H1 (cell line): ENCODE results near the gene POLR3GL. TPM values are rescaled to one million over a fixed set of nuclear protein-coding genes. Genes with fewer than 3 reads are reported as not detected.
"Not testable (repeated sequence)": the region's sequence is repeated elsewhere in the genome, so short reads cannot be mapped to it uniquely, and the experiment has no call there.

ENCODE experiments used
- CTCF ChIA-PET: fragments of 300-600 bp; sonication (Branson Sonifier 250); formaldehyde crosslinking; loops from one replicate; lab custom pipeline; 2021; ENCODE audit not compliant: partially characterized antibody; lab: Charles Lee
- POLR2A ChIA-PET: fragments of 300-600 bp; sonication (Branson Sonifier 250); formaldehyde crosslinking; loops from one replicate; lab custom pipeline; 2021; ENCODE audit warnings: inconsistent platforms; ENCODE audit not compliant: partially characterized antibody; lab: Charles Lee
- DNase-seq, 2 experiments: peaks; one replicate each; pipeline versions ENCODE4 v3.0.0 to v3.0.0-alpha.2; 2010 to 2022; ENCODE audit warnings: low spot score in 2 of 2, low read depth in 1 of 2, mixed read lengths in 1 of 2
- FAIRE-seq: peaks from 2 replicates; lab custom pipeline; 2011; peaks lifted over from hg19 to GRCh38; lab: Jason Lieb, UNC
- H2AFZ ChIP-seq: 2 replicates; pipeline ENCODE4 v1.8.1; 2012; ENCODE audit warnings: low read length, inconsistent platforms
- H2AK5ac ChIP-seq: 2 replicates; pipeline ENCODE4 v1.6.1; 2013; ENCODE audit warnings: low read depth, low read length
- H2BK120ac ChIP-seq: replicated peaks from 2 replicates; pipeline ENCODE3; 2013; ENCODE audit warnings: low read depth, low read length, inconsistent platforms
- H2BK12ac ChIP-seq: 2 replicates; pipeline ENCODE4 v1.6.1; 2013; ENCODE audit warnings: low read depth, low read length
- H2BK15ac ChIP-seq: 2 replicates; pipeline ENCODE4 v1.6.1; 2013; ENCODE audit warnings: low read length
- H2BK20ac ChIP-seq: 2 replicates; pipeline ENCODE4 v1.6.1; 2013; ENCODE audit warnings: low read length
- H2BK5ac ChIP-seq: 2 replicates; pipeline ENCODE4 v1.6.1; 2013; ENCODE audit warnings: low read depth, low read length
- H3K14ac ChIP-seq: 2 replicates; pipeline ENCODE4 v1.6.1; 2013; ENCODE audit warnings: inconsistent platforms; ENCODE audit not compliant: insufficient read length
- H3K18ac ChIP-seq: 2 replicates; pipeline ENCODE4 v1.6.1; 2013; ENCODE audit warnings: low read length; ENCODE audit errors: extremely low read depth
- H3K23ac ChIP-seq: 2 replicates; pipeline ENCODE4 v1.6.1; 2013; ENCODE audit warnings: inconsistent platforms; ENCODE audit not compliant: insufficient read length
- H3K23me2 ChIP-seq: 2 replicates; pipeline ENCODE4 v1.6.1; 2013; ENCODE audit warnings: low read depth, low read length
- H3K27ac ChIP-seq: 2 replicates; pipeline ENCODE4 v1.6.1; 2011; ENCODE audit warnings: low read depth, low read length, inconsistent platforms
- H3K27me3 ChIP-seq, 4 experiments: replicated peaks in 1 of 4; 1 replicate in 1 of 4; 2 replicates in 3 of 4; pipeline versions ENCODE4 v1.6.1 to v1.8.1; 2011 to 2013; ENCODE audit warnings: low read length in 3 of 4, mild to moderate bottlenecking in 3 of 4, inconsistent platforms in 2 of 4, mixed read lengths in 2 of 4, moderate library complexity in 1 of 4; ENCODE audit not compliant: control insufficient read depth in 3 of 4, insufficient read depth in 3 of 4; ENCODE audit errors: extremely low read depth in 1 of 4
- H3K36me3 ChIP-seq, 4 experiments: 2 replicates each; pipeline versions ENCODE4 v1.6.1 to v1.8.1; 2011 to 2013; ENCODE audit warnings: mild to moderate bottlenecking in 4 of 4, low read length in 3 of 4, moderate library complexity in 2 of 4, control low read depth in 1 of 4, inconsistent platforms in 1 of 4; ENCODE audit not compliant: insufficient read depth in 4 of 4, control insufficient read depth in 2 of 4
- H3K4ac ChIP-seq: replicated peaks from 2 replicates; pipeline ENCODE3; 2013; ENCODE audit warnings: low read length, low read depth, mixed read lengths, inconsistent platforms; ENCODE audit not compliant: insufficient read length
- H3K4me1 ChIP-seq, 4 experiments: replicated peaks in 1 of 4; 1 replicate in 1 of 4; 2 replicates in 3 of 4; pipeline versions ENCODE4 v1.6.1 to v1.8.1; 2011 to 2013; ENCODE audit warnings: low read length in 3 of 4, inconsistent platforms in 2 of 4, mixed read lengths in 1 of 4; ENCODE audit not compliant: insufficient read depth in 4 of 4, control insufficient read depth in 3 of 4
- H3K4me2 ChIP-seq, 2 experiments: 2 replicates each; pipeline versions ENCODE4 v1.6.1 to v1.8.1; 2011 to 2013; ENCODE audit warnings: low read depth in 2 of 2, low read length in 2 of 2, control low read depth in 1 of 2, inconsistent platforms in 1 of 2, mild to moderate bottlenecking in 1 of 2; ENCODE audit not compliant: insufficient read depth in 1 of 2
- H3K4me3 ChIP-seq, 4 experiments: fragments of 200-600, 300-600 bp in 1 of 4; sonication (generic), shearing (Covaris generic), sonication (Bioruptor Twin) in 1 of 4; 2 replicates each; pipeline versions ENCODE4 v1.5.1 to v1.8.1; 2011 to 2016; ENCODE audit warnings: low read length in 4 of 4, low read depth in 3 of 4, control low read depth in 2 of 4, inconsistent platforms in 2 of 4, mild to moderate bottlenecking in 2 of 4, mixed read lengths in 1 of 4, moderate library complexity in 1 of 4; ENCODE audit not compliant: insufficient read depth in 2 of 4; ENCODE audit errors: extremely low read depth in 1 of 4
- H3K56ac ChIP-seq: replicated peaks from 2 replicates; pipeline ENCODE3; 2013; ENCODE audit warnings: low read depth, mild to moderate bottlenecking, mixed read lengths, low read length, inconsistent platforms; ENCODE audit not compliant: insufficient read length
- H3K79me1 ChIP-seq: 2 replicates; pipeline ENCODE4 v1.6.1; 2013; ENCODE audit warnings: low read depth, low read length, control low read depth
- H3K79me2 ChIP-seq, 2 experiments: 2 replicates each; pipeline versions ENCODE4 v1.6.1 to v1.8.1; 2012 to 2013; ENCODE audit warnings: low read length in 2 of 2, mild to moderate bottlenecking in 2 of 2, inconsistent platforms in 1 of 2; ENCODE audit not compliant: insufficient read depth in 2 of 2, control insufficient read depth in 1 of 2
- H3K9ac ChIP-seq, 4 experiments: replicated peaks in 1 of 4; 1 replicate in 1 of 4; 2 replicates in 3 of 4; pipeline versions ENCODE4 v1.6.1 to v1.8.1; 2011 to 2013; ENCODE audit warnings: low read depth in 3 of 4, low read length in 3 of 4, control low read depth in 2 of 4, mild to moderate bottlenecking in 2 of 4, moderate library complexity in 2 of 4, inconsistent platforms in 1 of 4; ENCODE audit errors: extremely low read depth in 1 of 4
- H3K9me3 ChIP-seq, 2 experiments: 2 replicates each; pipeline versions ENCODE4 v1.6.1 to v1.8.1; 2012 to 2013; ENCODE audit warnings: mild to moderate bottlenecking in 2 of 2, moderate library complexity in 2 of 2, control low read depth in 1 of 2, inconsistent platforms in 1 of 2, low read depth in 1 of 2, low read length in 1 of 2, mixed read lengths in 1 of 2; ENCODE audit not compliant: insufficient read depth in 2 of 2
- H4K20me1 ChIP-seq, 2 experiments: replicated peaks in 1 of 2; 2 replicates each; pipeline versions ENCODE3 to v1.8.1; 2011 to 2013; ENCODE audit warnings: inconsistent platforms in 2 of 2, low read length in 2 of 2, mild to moderate bottlenecking in 1 of 2; ENCODE audit not compliant: insufficient read depth in 2 of 2, control insufficient read depth in 1 of 2
- H4K5ac ChIP-seq: 2 replicates; pipeline ENCODE4 v1.6.1; 2013; ENCODE audit warnings: low read length, low read depth, mixed read lengths, inconsistent platforms; ENCODE audit not compliant: insufficient read length
- H4K8ac ChIP-seq: 2 replicates; pipeline ENCODE4 v1.8.0; 2013; ENCODE audit warnings: mild to moderate bottlenecking, moderate library complexity, low read length, inconsistent platforms; ENCODE audit not compliant: insufficient read depth; ENCODE audit errors: extremely low read depth
- H4K91ac ChIP-seq: replicated peaks from 2 replicates; pipeline ENCODE3; 2013; ENCODE audit warnings: low read length, mixed read lengths, inconsistent platforms; ENCODE audit not compliant: insufficient read length
- WGBS, 2 experiments: shearing (Covaris generic) in 1 of 2; methylation state at CpG; one replicate each; pipeline versions ENCODE4 v1.1.6 to v1.1.7; 2013 to 2015; ENCODE audit warnings: low lambda C conversion rate in 2 of 2, mixed read lengths in 2 of 2, inconsistent platforms in 1 of 2, low coverage in 1 of 2, missing lambda C conversion rate in 1 of 2; ENCODE audit not compliant: insufficient replicate concordance in 2 of 2, insufficient coverage in 1 of 2, insufficient read length in 1 of 2; ENCODE audit errors: extremely low coverage in 1 of 2, missing lambda C conversion rate in 1 of 2; 5-methylcytosine and 5-hydroxymethylcytosine counted together
- polyA plus RNA-seq, 7 experiments: library from polyadenylated mRNA; depleted of rRNA in 3 of 7; stranded (reverse) in 5 of 7; unstranded in 2 of 7; fragments of >200 nt in 5 of 7; fragments of 200-250 nt in 2 of 7; gene quantifications; 1 replicate in 5 of 7; 2 replicates in 1 of 7; 4 replicates in 1 of 7; pipeline versions ENCODE4 v1.2.1 to v1.2.3, GENCODE V29; 2011 to 2013; ENCODE audit warnings: missing spikeins in 2 of 7, mixed read lengths in 2 of 7
- total RNA-seq: library from RNA; stranded (reverse); fragmentation: NEBNext Ultra II Directional; extraction: Animal tissue kit (Norgen Biotek cat#: 25700); gene quantifications from 2 replicates; pipeline ENCODE4 v1.2.1, GENCODE V29; 2021

POLR3GL gene
- total and polyA plus RNA-seq, 2 of the 8 experiments (the other 6 are each of a cell fraction or from before 2014, with no cell fraction given) = 3.1 to 3.9 TPM

DNA sequence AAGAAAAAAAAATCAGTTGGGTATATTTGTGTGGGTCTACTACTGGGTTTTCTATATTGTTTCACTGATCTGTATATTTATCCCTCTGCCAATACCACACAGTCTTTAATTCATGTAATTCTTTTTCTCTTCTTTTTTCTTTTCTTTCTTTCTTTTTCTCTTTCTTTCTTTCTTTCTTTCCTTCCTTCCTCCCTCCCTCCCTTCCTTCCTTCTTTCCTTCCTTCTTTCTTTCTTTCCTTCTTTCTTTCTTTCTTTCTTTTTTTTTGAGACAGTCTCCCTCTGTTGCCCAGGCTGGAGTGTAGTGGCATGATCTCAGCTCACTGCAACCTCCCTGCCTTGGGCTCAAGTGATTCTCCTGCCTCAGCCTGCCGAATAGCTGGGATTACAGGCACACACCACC is 62.2 kb downstream of the POLR3GL start:
- DNase-seq, H3K23ac ChIP-seq, H2AFZ ChIP-seq, H2BK15ac ChIP-seq, H3K4me1 ChIP-seq, H3K79me2 ChIP-seq, H2BK12ac ChIP-seq, H3K4ac ChIP-seq, H2BK5ac ChIP-seq, H3K9ac ChIP-seq, H3K23me2 ChIP-seq, H3K4me3 ChIP-seq, H3K27me3 ChIP-seq, H4K91ac ChIP-seq, H3K9me3 ChIP-seq, H3K79me1 ChIP-seq, H2BK20ac ChIP-seq, H3K14ac ChIP-seq, H4K8ac ChIP-seq, H3K36me3 ChIP-seq, H2AK5ac ChIP-seq, H3K18ac ChIP-seq, H2BK120ac ChIP-seq, H3K56ac ChIP-seq, H3K4me2 ChIP-seq, H3K27ac ChIP-seq, H4K20me1 ChIP-seq, FAIRE-seq, H4K5ac ChIP-seq: not testable (repeated sequence)
- CTCF ChIA-PET = interaction anchor here (0.6 to 1.6 kb wide), 5 partner anchors 12 to 247 kb away, joined by 3 to 5 read pairs (median 3); no protein-coding TSS in a partner anchor
- POLR2A ChIA-PET = interaction anchor here (1.0 kb wide), 1 partner anchor 9 kb away, joined by 4 read pairs; no protein-coding TSS in a partner anchor
- WGBS, 2 experiments = 71% methylated on average over 1 of the region's 1 CpG; no CpG with 5 or more reads in 1 of the 2 experiments

Other genes starting within 250 kb of the POLR3GL start
- not detected in 2 replicates for gene CD160, start 245.2 kb upstream of the POLR3GL start, total RNA-seq
- gene CD160, start 245.2 kb upstream of the POLR3GL start, polyA plus RNA-seq (2011; rRNA removed) = not detected in 2 replicates
- 10.2 and 10.8 TPM in 2 replicates for gene RNF115, start 140.6 kb upstream of the POLR3GL start, total RNA-seq
- gene RNF115, start 140.6 kb upstream of the POLR3GL start, polyA plus RNA-seq (2011; rRNA removed) = 3.0 and 4.7 TPM in 2 replicates
- gene POLR3C, start 140.5 kb upstream of the POLR3GL start, total RNA-seq = 26.2 and 26.8 TPM in 2 replicates
- gene POLR3C, start 140.5 kb upstream of the POLR3GL start, polyA plus RNA-seq (2011; rRNA removed) = 23.7 and 26.8 TPM in 2 replicates
- 2.7 and 2.8 TPM in 2 replicates for gene NUDT17, start 119.1 kb upstream of the POLR3GL start, total RNA-seq
- gene NUDT17, start 119.1 kb upstream of the POLR3GL start, polyA plus RNA-seq (2011; rRNA removed) = 4.1 and 5.1 TPM in 2 replicates
- gene PIAS3, start 105.6 kb upstream of the POLR3GL start, total RNA-seq = 36.7 and 40.7 TPM in 2 replicates
- gene PIAS3, start 105.6 kb upstream of the POLR3GL start, polyA plus RNA-seq (2011; rRNA removed) = 49.9 and 73.8 TPM in 2 replicates
- 2.2 and 3.0 TPM in 2 replicates for gene ANKRD35, start 78.8 kb upstream of the POLR3GL start, total RNA-seq
- 1.4 and 1.6 TPM in 2 replicates for gene ANKRD35, start 78.8 kb upstream of the POLR3GL start, polyA plus RNA-seq (2011; rRNA removed)
- gene ITGA10, start 54.6 kb upstream of the POLR3GL start, total RNA-seq = 0.45 and 0.48 TPM in 2 replicates
- gene ITGA10, start 54.6 kb upstream of the POLR3GL start, polyA plus RNA-seq (2011; rRNA removed) = 0.09 and 0.11 TPM in 2 replicates
- 8.1 and 9.1 TPM in 2 replicates for gene PEX11B, start 46.0 kb upstream of the POLR3GL start, total RNA-seq
- gene PEX11B, start 46.0 kb upstream of the POLR3GL start, polyA plus RNA-seq (2011; rRNA removed) = 11.0 and 15.1 TPM in 2 replicates
- gene RBM8A, start 37.2 kb upstream of the POLR3GL start, total RNA-seq = 216 and 222 TPM in 2 replicates
- gene RBM8A, start 37.2 kb upstream of the POLR3GL start, polyA plus RNA-seq (2011; rRNA removed) = 119 and 125 TPM in 2 replicates
- gene LIX1L, start 6.7 kb upstream of the POLR3GL start, total RNA-seq = 2.9 and 3.0 TPM in 2 replicates
- gene LIX1L, start 6.7 kb upstream of the POLR3GL start, polyA plus RNA-seq (2011; rRNA removed) = 3.7 and 3.8 TPM in 2 replicates
- 0.20 and 0.46 TPM in 2 replicates for gene ANKRD34A, start 115 bp upstream of the POLR3GL start, total RNA-seq
- gene ANKRD34A, start 115 bp upstream of the POLR3GL start, polyA plus RNA-seq (2011; rRNA removed) = 0.15 and 0.19 TPM in 2 replicates
- gene TXNIP, start 31.9 kb downstream of the POLR3GL start, total RNA-seq = 10.3 and 12.3 TPM in 2 replicates
- 33.4 and 56.8 TPM in 2 replicates for gene TXNIP, start 31.9 kb downstream of the POLR3GL start, polyA plus RNA-seq (2011; rRNA removed)
- gene HJV, start 57.0 kb downstream of the POLR3GL start, total RNA-seq = 0.32 and 0.46 TPM in 2 replicates
- 0.42 and 0.70 TPM in 2 replicates for gene HJV, start 57.0 kb downstream of the POLR3GL start, polyA plus RNA-seq (2011; rRNA removed)
- gene NBPF10, start 180.1 kb downstream of the POLR3GL start, total RNA-seq = 0.36 and 0.39 TPM in 2 replicates
- gene NBPF10, start 180.1 kb downstream of the POLR3GL start, polyA plus RNA-seq (2011; rRNA removed) = 0.09 and 0.20 TPM in 2 replicates